Transverse colon (tissue), 3 donors: Measurements from ENCODE around the gene TXNDC11.

Experiments
- CTCF ChIP-seq, 5 experiments: fragments of 200-600 bp in 3 of 5; fragments of 450-650 bp in 2 of 5; sonication (generic) in 3 of 5; IDR thresholded peaks; 1 replicate in 2 of 5; 2 replicates in 3 of 5; pipeline ENCODE4 v1.5.1; 2016 to 2017; ENCODE audit warnings: antibody characterized with exemption in 5 of 5, inconsistent platforms in 3 of 5, mild to moderate bottlenecking in 2 of 5, moderate library complexity in 1 of 5
- EP300 ChIP-seq: sonication (generic); formaldehyde crosslinking; IDR thresholded peaks from one replicate; pipeline ENCODE4 v1.6.1; 2017; ENCODE audit warnings: antibody characterized with exemption, low read depth
- POLR2A ChIP-seq: fragments of 450-650 bp; IDR thresholded peaks from one replicate; pipeline ENCODE4 v1.6.1; 2016; ENCODE audit warnings: antibody characterized with exemption, mild to moderate bottlenecking, moderate library complexity

GRCh38 chr16:11691771-11692170 lies 50.9 kb downstream of the TXNDC11 start:
- TF ChIP-seq CTCF (IDR thresholded peaks at IDR 0.05) (no peak), EP300 (no peak), POLR2A (no peak)
